ENCODE data around the gene WASF1.

GRCh38 chr6:110140650-110141049 is 38.8 kb downstream of the WASF1 start:
- no peak for TF ChIP-seq CTCF (conservative IDR thresholded peaks at IDR 0.05; ENCODE audit: low read length)
- TF ChIP-seq EZH2phosphoT487 (IDR thresholded peaks at IDR 0.05; ENCODE audit: borderline replicate concordance) = no peak
